CD4-positive, alpha-beta T cell treated with Interleukin-17A for 1 hour (primary cell): ENCODE results near the gene MTFP1.
"Not testable (repeated sequence)": the region's sequence is repeated elsewhere in the genome, so short reads cannot be mapped to it uniquely, and the experiment has no call there.

Source experiments
- DNase-seq: peaks from one replicate; pipeline ENCODE4 v3.0.0-alpha.2; 2020

Gene MTFP1

DNA sequence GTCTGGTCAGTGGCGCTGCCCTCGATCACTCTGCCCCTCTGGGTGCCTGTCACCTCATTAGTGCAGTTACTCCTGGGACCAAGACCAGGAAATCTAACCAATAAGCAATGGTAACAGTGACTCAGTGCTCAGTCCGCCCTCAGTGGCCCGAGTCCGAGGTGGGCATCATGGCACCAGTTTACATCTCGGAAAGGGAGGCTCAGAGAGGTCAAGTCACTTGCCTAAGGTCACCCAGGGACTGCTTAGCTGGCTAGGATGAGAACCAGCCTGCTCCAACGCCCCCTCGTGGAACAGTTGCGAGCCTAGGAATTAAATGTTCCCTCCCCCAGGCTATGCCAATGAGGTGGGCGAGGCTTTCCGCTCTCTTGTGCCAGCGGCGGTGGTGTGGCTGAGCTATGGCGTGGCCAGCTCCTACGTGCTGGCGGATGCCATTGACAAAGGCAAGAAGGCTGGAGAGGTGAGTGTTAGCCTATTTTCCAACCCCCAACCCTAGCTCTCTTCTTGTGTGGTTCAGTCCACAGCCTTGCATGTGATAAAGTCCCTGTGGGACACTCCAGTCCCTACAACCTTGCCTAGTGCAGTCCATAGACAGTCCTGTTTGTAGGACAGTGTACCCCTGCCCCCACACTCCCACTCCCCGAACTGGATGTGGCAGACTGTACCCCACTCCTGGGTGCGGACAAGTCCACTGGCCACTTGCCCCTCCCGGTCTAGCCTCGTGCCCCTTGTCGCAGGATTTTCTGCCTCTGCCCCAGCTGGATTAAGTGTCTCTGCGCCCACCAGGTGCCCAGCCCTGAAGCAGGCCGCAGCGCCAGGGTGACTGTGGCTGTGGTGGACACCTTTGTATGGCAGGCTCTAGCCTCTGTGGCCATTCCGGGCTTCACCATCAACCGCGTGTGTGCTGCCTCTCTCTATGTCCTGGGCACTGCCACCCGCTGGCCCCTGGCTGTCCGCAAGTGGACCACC lies 1.1 kb downstream of the MTFP1 start:
- peak; percentile 92 for DNase-seq

DNA sequence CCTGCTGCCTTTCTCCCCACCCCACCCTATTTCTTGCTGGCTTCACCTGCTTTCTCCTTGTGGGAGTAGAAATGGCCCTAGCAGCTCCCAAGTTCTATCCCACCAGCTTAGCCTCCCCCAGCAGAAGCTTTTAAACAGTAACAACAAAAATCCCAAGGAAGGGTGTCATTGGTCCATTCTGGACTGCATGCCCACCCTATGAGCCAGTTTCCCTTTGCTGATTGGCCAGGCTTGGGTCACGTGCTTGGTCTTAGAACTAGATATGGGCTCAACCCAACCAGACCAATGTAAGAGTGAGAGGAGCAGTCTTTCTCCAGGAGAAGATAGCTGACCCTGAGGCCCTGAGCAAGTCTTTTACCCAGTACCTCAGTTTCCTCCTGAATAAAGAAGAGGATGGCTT lies 2.3 kb downstream of the MTFP1 start:
- DNase-seq = no peak

DNA sequence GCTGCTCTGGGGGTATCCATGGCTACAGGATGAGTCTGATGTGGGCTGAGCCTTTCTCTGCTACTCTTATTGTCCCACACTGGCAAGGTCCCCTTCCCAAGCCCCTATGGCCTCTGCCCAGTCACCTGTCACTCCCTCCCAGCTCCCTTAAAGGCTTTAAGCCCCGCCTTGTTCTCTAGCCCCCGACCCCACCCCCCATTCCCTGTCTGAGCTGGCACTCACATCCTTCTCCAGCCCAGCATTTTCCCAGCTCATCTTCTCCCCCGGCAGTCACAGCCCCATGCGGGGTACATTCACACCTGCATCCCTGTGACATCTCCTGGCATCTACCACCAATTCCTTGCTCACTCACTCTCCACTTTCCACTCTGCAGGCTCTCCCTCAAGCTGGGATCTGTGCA lies 4.3 kb downstream of the MTFP1 start:
- no peak for DNase-seq

DNA sequence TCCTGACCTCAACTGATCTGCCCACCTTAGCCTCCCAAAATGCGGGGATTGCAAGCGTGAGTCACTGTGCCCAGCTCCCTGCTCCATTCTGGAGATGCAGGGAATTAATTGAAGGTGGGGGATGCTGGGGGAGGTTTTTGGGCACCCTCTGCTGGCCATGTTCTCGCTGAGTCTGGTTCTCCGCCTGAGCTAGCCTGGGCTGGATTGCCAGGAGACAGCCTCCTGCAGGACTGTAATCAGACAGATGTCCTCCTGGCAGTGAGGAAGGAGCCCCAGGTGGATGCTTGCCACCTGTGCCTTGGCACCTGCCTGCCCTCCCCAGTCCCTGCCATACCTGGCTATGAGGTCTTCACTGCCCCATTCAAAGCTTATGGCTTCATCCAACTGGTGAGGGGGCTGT lies 5.4 kb downstream of the MTFP1 start:
- no peak for DNase-seq

DNA sequence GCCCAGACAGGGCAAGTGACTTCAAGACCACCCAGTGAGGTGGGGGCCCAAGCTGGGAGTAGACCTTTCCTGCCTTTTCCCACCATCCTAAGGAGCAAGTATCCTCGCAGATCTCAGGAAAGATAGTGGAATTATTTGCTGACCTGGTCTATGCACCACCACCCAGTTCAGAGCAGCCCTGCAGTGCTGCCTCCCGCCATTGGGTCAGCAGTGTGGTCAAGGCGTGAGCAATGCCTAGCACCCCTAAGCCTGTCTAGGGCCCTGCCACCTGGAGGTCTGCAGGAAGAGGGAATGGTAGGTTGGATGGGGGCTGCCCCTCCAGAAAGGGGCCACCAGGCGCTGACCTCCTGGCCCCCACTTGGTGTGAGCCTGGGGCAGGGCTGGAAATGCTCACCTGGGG lies 6.5 kb downstream of the MTFP1 start:
- no peak for DNase-seq

DNA sequence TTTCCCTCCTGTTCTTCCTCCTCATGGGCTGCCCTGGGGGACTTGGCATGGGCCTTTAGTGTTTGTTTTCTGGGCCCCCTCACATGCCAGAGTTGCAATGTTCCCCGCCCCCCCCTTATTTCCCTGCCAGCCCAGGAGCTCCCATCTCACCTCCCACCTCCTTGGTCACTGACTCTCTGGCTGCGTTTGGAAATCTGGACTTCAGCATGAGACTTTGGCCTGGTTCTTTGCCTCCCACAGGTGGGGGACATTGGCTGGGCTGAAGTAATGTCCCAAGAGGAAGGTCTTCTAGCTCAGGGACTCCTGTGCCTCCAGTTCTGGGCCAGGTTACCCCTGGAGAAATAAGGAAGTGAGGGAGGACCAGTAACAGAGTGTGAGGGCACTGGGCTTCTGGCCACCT lies 7.0 kb downstream of the MTFP1 start:
- DNase-seq = no peak

DNA sequence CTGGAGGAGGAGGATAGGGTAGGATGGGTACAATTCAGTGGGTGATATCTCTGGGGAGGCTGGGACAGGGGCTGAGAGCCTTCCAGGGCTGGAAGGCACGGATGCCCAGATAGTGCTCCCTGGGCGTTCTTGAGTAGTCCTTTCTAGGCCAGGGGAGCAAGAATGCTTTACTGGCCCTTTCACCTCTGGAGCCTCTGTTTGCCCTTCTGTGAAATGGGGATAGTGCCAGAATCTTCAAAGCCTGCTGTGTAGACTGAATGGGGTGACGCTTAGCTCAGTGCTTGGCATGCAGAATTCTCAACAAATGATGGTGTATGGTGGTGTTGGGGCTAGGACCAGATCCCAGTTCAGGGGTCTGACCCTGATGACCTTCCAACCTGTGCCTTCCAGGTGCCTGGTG lies 7.7 kb downstream of the MTFP1 start:
- no peak for DNase-seq

DNA sequence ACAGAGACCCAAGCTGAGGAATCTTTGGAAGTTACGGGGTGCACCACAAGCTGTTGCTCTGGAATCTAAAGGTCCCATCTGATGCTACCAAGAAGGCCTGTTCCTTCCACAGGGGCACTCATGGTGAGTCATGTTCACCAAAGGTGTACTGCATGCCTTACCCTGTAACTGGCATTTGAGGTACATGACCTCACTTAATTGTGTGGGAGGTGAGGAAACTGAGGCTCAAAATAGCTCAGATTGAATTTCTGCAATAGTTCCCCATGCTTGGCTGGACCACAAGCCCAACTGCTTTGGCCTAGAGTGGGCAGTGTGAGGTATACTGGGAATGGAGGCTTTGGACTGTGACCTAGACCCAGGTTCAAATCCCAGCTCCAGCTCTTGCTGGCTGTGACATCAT lies 8.2 kb downstream of the MTFP1 start:
- no peak for DNase-seq

DNA sequence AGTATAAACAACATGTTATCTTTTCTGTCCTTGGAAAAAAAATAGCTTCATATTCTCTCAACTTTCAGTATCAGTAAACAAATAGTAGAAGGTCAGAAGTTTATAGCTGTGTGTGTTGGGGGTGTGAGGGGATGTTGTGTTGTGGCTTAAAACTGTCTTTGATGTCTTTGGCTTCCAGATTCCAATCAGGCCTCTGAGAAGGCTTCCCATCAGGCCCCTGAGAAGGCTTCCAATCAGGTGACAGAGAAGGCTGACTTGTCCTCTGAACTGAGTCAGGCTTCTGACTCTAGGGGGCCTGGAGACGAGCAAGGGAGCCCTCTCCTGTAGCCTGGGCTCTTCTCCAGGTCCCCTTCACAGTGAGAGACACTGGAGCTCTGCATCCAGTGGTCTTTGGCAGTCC lies 9.3 kb downstream of the MTFP1 start:
- peak; percentile 15 for DNase-seq

DNA sequence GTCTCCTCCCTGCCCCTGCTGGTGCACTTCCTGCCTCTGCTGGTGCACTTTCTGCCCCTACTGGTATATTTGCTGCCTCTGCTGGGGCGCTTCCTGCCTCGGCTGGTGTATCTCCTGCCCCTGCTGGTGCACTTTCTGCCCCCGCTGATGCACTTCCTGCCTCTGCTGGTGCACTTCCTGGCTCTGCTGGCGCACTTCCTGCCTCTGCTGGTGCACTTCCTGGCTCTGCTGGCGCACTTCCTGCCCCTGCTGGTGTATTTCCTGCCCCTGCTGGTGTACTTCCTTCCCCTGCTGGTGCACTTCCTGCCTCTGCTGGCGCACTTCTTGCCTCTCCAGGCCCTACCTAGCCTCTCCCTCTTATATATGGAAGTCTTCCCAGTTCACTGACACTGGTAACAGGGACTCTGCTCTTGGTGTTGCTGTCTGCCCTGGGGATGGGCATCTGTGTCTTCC lies 10.1 kb downstream of the MTFP1 start:
- DNase-seq = peak; percentile 95

DNA sequence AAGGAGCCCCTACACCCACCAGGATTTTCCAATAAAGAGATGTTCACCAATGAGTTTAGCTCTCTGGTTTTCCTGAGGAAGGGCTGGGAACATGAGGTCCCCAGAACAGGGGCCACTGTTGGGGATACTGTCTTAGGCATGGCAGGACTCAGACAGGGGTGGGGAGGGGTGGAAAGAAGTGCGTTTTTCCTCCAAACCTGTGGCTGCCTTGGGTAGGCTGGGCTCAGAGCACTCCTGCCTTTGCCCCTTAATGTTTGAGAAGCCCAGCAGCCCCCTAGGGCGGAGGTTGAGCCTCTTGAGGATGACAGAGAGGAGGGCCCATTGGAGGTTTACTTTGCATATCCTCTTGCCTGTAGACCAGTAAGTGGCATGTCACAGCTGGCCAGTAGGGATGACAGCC lies 10.6 kb downstream of the MTFP1 start:
- DNase-seq = no peak

DNA sequence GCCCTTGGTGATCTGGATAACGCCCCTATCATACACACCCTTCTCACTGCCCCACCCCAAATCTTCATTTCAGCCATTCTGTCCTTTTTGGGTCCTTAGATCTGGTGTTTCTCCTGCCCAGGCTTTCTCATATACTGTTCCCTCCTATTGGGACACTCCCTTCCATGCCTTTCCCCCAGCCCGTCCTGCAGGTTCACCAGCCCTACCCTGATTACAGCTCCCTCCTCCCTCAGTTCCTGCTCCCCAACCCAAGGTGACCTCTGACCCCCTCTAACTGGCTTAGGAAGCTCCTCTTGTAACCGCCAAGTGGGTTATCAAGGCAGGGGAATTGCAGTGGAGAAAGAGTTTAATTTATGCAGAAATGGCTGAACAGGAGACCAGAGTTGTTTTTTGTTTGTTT lies 13.0 kb downstream of the MTFP1 start:
- DNase-seq = no peak

DNA sequence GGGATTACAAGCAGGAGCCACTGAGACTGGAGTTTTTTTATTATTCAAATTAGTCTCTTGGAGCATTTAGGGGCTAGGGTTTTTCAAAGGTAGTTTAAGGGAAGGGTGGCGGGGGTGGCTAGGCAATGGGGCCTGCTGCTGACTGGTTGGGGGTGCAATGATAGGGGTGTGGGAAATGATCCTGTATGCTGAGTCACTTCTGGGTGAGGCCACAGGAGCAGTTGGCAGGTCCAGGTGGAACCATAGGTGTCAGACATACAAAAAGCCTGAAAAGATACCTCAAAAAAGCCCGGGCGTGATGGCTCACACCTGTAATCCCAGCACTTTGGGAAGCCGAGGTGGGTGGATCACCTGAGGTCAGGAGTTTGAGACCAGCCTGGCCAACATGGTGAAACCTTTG lies 13.7 kb downstream of the MTFP1 start:
- no peak for DNase-seq

DNA sequence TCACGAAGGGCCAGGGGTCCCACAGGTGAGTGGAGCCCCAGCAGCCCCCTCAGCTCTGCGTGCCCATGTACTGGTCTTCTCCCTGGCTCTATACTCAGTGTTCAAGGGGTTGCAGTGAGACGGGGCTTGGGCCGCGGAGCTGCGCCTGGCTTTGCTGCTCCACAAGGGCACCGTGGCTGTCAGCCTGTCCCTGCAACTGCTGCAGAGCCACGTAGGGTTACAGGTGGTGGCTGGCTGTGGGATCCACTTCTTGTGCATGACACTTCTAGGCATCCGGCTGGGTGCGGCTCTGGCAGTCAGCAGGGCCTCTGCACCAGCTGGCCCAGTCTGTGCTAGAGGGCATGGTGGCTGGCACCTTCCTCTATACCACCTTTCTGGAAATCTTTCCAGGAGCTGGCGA lies 14.3 kb downstream of the MTFP1 start:
- DNase-seq = no peak

DNA sequence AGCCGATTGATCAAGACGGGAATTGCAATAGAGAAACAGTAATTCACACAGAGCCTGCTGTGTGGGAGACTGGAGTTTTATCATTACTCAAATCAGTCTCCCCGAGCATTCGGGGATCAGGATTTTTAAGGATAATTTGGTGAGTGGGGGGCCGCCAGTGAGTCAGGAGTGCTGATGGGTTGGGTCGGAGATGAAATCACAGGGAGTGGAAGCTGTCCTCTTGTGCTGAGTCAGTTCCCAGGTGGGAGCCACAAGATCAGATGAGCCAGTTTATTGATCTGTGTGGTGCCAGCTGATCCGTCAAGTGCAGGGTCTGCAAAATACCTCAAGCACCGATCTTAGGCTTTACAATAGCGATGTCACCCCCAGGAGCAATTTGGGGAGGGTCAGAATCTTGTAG lies 15.5 kb downstream of the MTFP1 start:
- no peak for DNase-seq

DNA sequence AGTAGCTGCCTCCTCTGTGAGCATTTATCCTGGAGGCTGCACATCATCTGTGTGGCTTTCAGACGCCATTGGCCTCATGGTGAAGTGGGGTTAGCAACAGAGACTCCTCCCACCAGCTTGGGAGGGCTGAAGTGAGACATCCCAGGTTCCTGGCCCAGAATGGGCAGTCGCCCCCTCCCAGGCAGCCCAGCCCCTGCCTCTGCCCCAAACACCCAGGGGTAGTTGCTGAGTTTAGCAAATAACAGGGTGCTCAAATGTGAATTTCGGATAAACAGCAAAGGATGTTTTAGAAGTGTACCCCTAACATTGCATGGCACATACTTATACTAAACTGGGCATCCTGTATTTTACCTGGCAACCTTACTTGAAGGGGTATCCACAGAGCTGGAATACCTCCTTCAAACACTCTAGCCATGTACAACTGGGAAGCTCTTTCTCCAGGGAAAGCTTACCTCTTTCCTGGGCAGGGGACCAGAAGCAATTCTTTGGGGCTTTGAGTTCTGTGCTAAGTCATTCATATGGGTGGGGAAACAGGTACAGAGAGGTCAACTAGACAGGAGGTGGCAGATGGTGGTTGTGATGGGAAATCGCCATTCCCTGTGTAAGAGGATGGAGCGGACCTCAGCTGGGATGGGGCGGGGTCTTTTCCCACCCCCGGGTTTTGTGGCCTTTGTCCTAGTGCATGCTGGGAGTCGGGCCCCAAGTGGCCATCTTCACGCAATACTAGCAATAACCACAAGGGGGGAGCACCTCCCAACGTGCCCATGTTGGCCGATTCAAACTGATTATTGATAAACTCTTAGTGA lies 19.3 kb downstream of the MTFP1 start:
- DNase-seq = peak; percentile 69

DNA sequence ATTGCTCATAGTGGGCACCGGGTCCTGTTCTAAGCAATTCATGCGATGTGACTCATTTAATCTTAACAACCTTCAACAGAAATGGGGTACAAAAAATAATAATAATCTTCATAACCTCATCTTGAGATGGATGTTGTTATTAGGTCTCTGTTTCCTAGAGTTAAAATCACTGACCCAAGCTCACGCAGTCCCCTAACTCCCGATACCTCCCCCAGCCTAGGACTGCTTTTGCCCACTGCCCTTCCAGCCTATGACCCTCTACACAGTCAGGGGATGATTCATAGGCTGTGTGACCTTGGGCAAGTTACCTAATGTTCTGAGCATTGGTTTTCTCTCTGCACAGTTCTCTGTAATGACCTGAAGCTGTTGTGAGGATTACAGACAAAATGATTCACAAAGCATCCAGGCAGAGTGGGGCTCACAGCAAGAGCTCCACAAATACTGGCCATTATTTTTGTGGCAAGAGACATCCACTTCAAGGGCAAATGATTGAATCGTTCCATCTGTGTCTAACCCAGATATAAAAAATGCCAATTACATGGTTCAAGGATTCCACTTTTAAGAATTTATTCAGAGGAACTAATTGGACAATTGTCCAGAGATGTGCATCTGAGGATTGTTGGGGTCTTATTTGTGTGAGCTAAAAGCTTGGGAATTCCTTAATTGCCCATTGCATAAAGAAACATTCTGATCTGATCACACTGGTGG lies 20.0 kb downstream of the MTFP1 start:
- no peak for DNase-seq

DNA sequence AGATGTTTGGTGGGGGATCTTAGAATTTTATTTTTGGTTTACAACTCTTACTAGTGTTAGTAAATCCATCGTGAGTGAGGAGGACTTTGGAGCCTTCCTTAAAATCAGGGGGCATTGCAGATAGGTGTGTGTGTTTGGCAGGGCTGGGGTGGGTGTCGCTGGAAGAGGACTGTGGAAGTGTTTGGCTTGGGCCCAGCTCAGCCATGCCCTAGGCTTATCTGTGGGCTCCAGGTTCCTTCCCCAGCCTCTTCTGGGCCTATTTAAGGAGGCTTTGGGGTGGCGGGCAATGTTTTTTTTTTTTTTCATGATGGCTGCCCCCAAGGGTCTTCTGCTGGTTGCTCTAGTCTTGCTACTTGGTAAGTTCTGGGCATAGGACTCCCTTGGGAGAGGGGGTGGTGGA lies 22.1 kb downstream of the MTFP1 start:
- no peak for DNase-seq

DNA sequence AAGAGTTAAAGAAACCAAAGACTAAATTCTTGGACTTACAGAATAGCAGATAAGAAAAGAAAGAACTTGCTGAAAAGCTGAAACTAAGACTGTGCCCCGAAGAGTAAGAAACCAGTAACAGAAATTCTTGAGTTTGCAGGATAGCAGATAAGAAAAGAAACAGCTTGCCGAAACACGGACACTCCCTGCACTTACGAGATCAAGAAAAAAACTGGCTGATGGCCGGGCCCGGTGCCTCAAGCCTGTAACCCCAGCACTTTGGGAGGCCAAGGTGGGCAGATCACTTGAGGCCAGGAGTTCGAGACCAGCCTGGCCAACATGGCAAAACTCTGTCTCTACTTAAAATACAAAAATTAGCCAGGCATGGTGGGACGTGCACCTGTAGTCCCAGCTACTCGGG lies 25.9 kb downstream of the MTFP1 start:
- DNase-seq = not testable (repeated sequence)

DNA sequence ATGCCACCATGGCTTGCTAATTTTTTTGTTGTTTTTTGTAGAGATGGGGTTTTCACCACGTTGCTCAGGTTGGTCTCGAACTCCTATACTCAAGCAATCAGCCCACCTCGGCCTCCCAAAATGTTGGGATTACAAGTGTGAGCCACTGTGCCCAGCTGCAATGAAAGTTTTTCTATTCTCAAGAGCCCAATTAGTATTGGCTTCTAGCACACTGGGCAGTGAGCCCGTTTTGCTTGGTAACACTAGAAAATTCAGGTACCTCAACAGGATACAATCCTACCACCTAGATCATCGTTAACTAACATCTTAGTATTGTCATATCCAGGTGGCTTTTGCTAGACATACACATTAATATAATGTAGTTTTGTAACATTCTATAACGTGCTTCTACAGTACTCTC lies 27.3 kb downstream of the MTFP1 start:
- DNase-seq = no peak

DNA sequence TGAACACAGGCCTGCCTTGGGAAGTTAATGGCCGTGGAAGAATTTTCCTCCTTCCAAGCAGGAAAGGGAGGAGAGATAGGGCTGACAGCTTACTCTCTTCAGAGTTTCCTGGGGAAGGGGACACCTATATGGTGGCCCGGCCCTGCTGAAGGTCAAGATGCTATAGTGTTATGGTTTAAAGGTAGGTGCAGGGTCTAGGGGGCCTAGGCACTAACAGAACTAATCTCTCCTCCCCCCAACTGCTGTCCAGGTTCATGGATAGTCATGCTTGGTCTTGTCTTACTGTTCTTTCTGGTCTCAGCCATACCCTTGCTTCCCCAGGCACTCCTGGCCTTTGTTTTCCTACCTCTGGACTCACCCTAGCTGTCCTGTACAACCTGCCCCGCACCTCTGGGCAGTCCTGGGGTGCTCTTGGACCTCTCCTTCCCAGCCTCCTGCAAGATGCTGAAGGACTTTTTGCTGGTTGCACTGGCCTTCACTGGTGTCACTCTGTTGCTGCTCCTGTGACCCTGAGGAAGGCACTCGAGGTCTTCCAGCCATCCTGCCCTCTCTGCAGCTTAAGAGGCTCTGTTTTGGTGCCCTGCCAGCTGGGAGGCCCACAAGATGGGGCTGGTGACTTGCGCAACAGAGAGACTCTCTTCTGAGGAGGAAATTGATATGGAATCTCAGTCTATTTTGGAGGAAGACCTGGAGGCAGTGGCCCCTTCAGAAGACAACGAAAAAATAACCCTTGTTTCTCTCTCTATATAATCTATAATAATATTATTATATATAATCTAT lies 28.4 kb downstream of the MTFP1 start:
- no peak for DNase-seq

DNA sequence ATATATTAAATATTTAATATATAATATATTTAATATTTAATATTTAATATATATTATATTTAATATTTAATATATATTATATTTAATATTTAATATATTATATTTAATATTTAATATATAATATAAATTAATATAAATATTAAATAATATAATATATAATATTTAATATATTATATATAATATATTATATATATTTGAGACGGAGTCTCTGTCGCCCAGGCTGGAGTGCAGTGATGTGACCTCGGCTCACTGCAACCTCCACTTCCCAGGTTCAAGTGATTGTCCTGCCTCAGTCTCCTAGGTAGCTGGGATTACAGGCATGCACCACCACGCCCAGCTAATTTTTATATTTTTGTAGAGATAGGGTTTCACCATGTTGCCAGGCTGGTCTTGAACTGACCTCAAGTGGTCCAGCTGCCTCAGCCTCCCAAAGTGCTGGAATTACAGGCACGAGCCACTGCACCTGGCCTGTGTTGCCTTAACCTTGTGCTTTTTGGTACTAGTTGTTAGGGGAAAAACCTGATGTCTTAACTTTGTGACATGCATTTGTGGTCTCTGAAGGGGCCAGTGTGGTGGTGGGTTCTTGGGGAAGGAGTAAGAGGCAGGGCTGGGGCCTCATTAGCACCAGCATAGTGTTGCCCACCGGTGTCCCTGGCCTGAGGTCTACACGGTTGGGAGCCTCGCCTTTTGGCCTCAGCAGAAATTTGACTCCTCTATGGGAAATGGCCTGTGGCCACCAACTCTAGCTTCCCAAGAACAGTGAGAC lies 29.7 kb downstream of the MTFP1 start:
- no peak for DNase-seq
